ENCODE data around the gene LMTK2. TPM values are rescaled to one million over a fixed set of nuclear protein-coding genes. Genes with fewer than 3 reads are reported as not detected.

LMTK2 gene
- total RNA-seq, 2 donors from 2014 or later: 17.1 to 17.6 TPM

- TF ChIP-seq CTCF (IDR thresholded peaks at IDR 0.05): no peak
- Histone ChIP-seq H3K4me3 (no peak overlapping the region), H3K27me3 (replicated peaks; ENCODE audit: insufficient read depth) (no peaks in the 10 kb centered on the region), H3K9me3 (no peaks in the 10 kb centered on the region), H3K36me3 (no peaks in the 10 kb centered on the region), H3K27ac (no peak overlapping the region), H3K4me1 (ENCODE audit: control insufficient read depth in 1 of 2, low read depth in 2 of 2) (no peaks in the 10 kb centered on the region)
- DNase-seq (ENCODE audit: low spot score) (no peak), ATAC-seq (ENCODE audit: insufficient number of reproducible peaks, low FRiP score, low read depth) (no peak)
These were observed 26.6 kb upstream of the LMTK2 start for GRCh38 chr7:98079891-98080648.

GRCh38 chr7:98081319-98081718 is 25.3 kb upstream of the LMTK2 start:
- H3K36me3 ChIP-seq: no peaks in the 10 kb centered on the region
- H3K27ac ChIP-seq: no peak overlapping the region
- no peaks in the 10 kb centered on the region for H3K9me3 ChIP-seq
- H3K27me3 ChIP-seq (replicated peaks; ENCODE audit: insufficient read depth): no peaks in the 10 kb centered on the region
- no peak for TF ChIP-seq CTCF (IDR thresholded peaks at IDR 0.05)
- ATAC-seq (ENCODE audit: insufficient number of reproducible peaks, low FRiP score, low read depth) (no peak), DNase-seq (ENCODE audit: low spot score) (no peak)
- H3K4me1 ChIP-seq (ENCODE audit: control insufficient read depth in 1 of 2, low read depth in 2 of 2): no peaks in the 10 kb centered on the region
- H3K4me3 ChIP-seq: no peak overlapping the region

- Histone ChIP-seq H3K27ac (no peak overlapping the region), H3K27me3 (replicated peaks; ENCODE audit: insufficient read depth) (no peaks in the 10 kb centered on the region), H3K4me3 (no peak overlapping the region), H3K9me3 (no peaks in the 10 kb centered on the region), H3K36me3 (no peaks in the 10 kb centered on the region), H3K4me1 (ENCODE audit: control insufficient read depth in 1 of 2, low read depth in 2 of 2) (no peaks in the 10 kb centered on the region)
- ATAC-seq (ENCODE audit: insufficient number of reproducible peaks, low FRiP score, low read depth): no peak
- no peak for TF ChIP-seq CTCF (IDR thresholded peaks at IDR 0.05)
- DNase-seq (ENCODE audit: low spot score): no peak
These were observed 22.0 kb upstream of the LMTK2 start for GRCh38 chr7:98084631-98085030.

GRCh38 chr7:98085674-98086073 is 21.0 kb upstream of the LMTK2 start:
- Histone ChIP-seq H3K9me3 (no peaks in the 10 kb centered on the region), H3K27ac (no peak overlapping the region), H3K36me3 (no peaks in the 10 kb centered on the region), H3K27me3 (replicated peaks; ENCODE audit: insufficient read depth) (no peaks in the 10 kb centered on the region), H3K4me1 (ENCODE audit: control insufficient read depth in 1 of 2, low read depth in 2 of 2) (no peaks in the 10 kb centered on the region), H3K4me3 (no peak overlapping the region)
- ATAC-seq (ENCODE audit: insufficient number of reproducible peaks, low FRiP score, low read depth) (no peak), DNase-seq (ENCODE audit: low spot score) (no peak)
- TF ChIP-seq CTCF (IDR thresholded peaks at IDR 0.05): no peak

GRCh38 chr7:98086281-98086718 is 20.4 kb upstream of the LMTK2 start:
- Histone ChIP-seq H3K27me3 (replicated peaks; ENCODE audit: insufficient read depth) (no peaks in the 10 kb centered on the region), H3K27ac (no peak overlapping the region), H3K4me1 (ENCODE audit: control insufficient read depth in 1 of 2, low read depth in 2 of 2) (no peaks in the 10 kb centered on the region), H3K36me3 (no peaks in the 10 kb centered on the region), H3K9me3 (no peaks in the 10 kb centered on the region), H3K4me3 (no peak overlapping the region)
- no peak for TF ChIP-seq CTCF (IDR thresholded peaks at IDR 0.05)
- ATAC-seq (ENCODE audit: insufficient number of reproducible peaks, low FRiP score, low read depth) (no peak), DNase-seq (ENCODE audit: low spot score) (no peak)

All from thoracic aorta (tissue), 2 donors.